ENCODE measurements around the gene CEP131.

GRCh38 chr17:81202318-81202717 lies 20.4 kb downstream of the CEP131 start:
- TF ChIP-seq CTCF (IDR thresholded peaks at IDR 0.05) = no peak
- no peak for TF ChIP-seq POLR2A (IDR thresholded peaks at IDR 0.05)

Data from body of pancreas (tissue), 4 donors.